ENCODE data around the gene TSHR.
A peak's percentile ranks its signal among the peaks of the same experiment; 100 is the strongest.

The TSHR gene

GRCh38 chr14:80987235-80988032, 32.0 kb downstream of the TSHR start:
- DNase-seq (ENCODE audit: low read depth): peak; percentile 24
- TF ChIP-seq, protein P1, sequence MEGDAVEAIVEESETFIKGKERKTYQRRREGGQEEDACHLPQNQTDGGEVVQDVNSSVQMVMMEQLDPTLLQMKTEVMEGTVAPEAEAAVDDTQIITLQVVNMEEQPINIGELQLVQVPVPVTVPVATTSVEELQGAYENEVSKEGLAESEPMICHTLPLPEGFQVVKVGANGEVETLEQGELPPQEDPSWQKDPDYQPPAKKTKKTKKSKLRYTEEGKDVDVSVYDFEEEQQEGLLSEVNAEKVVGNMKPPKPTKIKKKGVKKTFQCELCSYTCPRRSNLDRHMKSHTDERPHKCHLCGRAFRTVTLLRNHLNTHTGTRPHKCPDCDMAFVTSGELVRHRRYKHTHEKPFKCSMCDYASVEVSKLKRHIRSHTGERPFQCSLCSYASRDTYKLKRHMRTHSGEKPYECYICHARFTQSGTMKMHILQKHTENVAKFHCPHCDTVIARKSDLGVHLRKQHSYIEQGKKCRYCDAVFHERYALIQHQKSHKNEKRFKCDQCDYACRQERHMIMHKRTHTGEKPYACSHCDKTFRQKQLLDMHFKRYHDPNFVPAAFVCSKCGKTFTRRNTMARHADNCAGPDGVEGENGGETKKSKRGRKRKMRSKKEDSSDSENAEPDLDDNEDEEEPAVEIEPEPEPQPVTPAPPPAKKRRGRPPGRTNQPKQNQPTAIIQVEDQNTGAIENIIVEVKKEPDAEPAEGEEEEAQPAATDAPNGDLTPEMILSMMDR (IDR thresholded peaks at IDR 0.05; ENCODE audit: control insufficient read depth, insufficient read depth, low read depth, low read length, missing control alignments): peak; percentile 96
- H3K4me3 ChIP-seq (ENCODE audit: control insufficient read depth, low read depth, low read length): no peak overlapping the region

DNA sequence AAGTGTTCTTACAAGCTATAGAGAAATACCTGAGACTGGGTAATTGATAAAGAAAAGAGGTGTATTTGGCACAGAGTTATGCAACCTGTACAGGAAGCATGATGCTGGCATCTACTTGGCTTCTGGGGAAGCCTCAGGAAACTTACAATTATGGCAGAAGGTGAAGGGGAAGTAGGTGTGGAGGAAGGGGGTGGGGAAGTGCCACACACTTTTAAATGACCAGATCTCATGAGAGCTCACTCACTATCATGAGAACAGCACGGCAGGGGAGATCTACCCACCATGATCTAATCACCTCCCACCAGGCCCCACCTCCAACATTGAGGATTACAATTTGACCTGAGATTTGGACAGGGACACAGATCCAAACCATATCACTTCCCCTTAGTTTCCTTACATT, 32.8 kb downstream of the TSHR start:
- no peak overlapping the region for H3K4me3 ChIP-seq (ENCODE audit: control insufficient read depth, low read depth, low read length)
- TF ChIP-seq, protein P1 (IDR thresholded peaks at IDR 0.05; ENCODE audit: control insufficient read depth, insufficient read depth, low read depth, low read length, missing control alignments): no peak
- no peak for DNase-seq (ENCODE audit: low read depth)

DNA sequence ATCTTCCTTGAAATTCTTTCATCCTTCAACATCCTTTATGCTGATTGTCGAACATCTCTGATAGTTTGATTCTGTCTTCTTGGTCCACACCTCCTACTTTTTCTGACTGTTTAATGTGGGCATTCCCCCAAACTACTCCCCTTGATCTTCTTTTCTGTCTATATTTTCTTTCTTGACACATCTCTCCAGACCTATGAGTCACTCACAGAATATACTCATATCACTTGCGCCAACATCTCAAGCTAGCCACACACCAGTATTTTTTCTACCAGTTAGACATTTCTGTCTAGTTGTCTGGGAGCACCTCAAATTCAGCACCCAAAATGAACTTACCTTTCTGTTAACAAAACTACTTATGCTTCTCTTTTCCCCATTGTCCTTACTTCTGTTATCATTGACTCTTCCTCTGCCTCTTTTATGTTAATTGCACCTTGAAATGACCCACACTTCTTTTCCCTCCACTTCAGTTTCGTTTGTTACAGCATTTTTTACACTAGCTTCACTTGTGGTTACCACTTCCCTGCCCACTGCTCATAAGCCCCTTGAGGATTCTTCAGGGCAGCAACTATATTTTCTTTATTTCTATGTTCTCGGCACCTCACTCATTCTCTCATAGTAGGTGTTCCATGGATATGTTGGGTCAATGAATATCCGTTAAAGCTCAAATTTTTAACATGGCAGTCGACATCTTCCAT, 33.5 kb downstream of the TSHR start:
- no peak overlapping the region for H3K4me3 ChIP-seq (ENCODE audit: control insufficient read depth, low read depth, low read length)
- no peak for DNase-seq (ENCODE audit: low read depth)
- TF ChIP-seq, protein P1 (IDR thresholded peaks at IDR 0.05; ENCODE audit: control insufficient read depth, insufficient read depth, low read depth, low read length, missing control alignments): no peak

GRCh38 chr14:80992580-80992979, 37.2 kb downstream of the TSHR start:
- DNase-seq (ENCODE audit: low read depth): no peak
- TF ChIP-seq, protein P1 (IDR thresholded peaks at IDR 0.05; ENCODE audit: control insufficient read depth, insufficient read depth, low read depth, low read length, missing control alignments): no peak
- H3K4me3 ChIP-seq (ENCODE audit: control insufficient read depth, low read depth, low read length): no peak overlapping the region

- DNase-seq (ENCODE audit: low read depth): peak; percentile 79
- TF ChIP-seq, protein P1 (IDR thresholded peaks at IDR 0.05; ENCODE audit: control insufficient read depth, insufficient read depth, low read depth, low read length, missing control alignments): peak; percentile 79
Observed at GRCh38 chr14:80996049-80996901, 40.9 kb downstream of the TSHR start.

GRCh38 chr14:81001447-81001846, 46.0 kb downstream of the TSHR start:
- no peak for DNase-seq (ENCODE audit: low read depth)
- TF ChIP-seq, protein P1 (IDR thresholded peaks at IDR 0.05; ENCODE audit: control insufficient read depth, insufficient read depth, low read depth, low read length, missing control alignments): no peak

More at GRCh38 chr14:80996049-80996901, 40.9 kb downstream of the TSHR start:
- H3K4me3 ChIP-seq (ENCODE audit: control insufficient read depth, low read depth, low read length): no peak overlapping the region

More at GRCh38 chr14:81001447-81001846, 46.0 kb downstream of the TSHR start:
- no peak overlapping the region for H3K4me3 ChIP-seq (ENCODE audit: control insufficient read depth, low read depth, low read length)

All from AG09309 (cell line).